Measurements from ENCODE around the gene PCDHB14.
"Not testable (repeated sequence)": the region's sequence is repeated elsewhere in the genome, so short reads cannot be mapped to it uniquely, and the experiment has no call there.

Gene PCDHB14

GRCh38 chr5:141223112-141223783 lies at the start of gene PCDHB14:
Gene PCDHB14 (plus strand): TSS chr5:141223343. CDS start chr5:141223506, 163 bp downstream.
- no peak for DNase-seq

DNA sequence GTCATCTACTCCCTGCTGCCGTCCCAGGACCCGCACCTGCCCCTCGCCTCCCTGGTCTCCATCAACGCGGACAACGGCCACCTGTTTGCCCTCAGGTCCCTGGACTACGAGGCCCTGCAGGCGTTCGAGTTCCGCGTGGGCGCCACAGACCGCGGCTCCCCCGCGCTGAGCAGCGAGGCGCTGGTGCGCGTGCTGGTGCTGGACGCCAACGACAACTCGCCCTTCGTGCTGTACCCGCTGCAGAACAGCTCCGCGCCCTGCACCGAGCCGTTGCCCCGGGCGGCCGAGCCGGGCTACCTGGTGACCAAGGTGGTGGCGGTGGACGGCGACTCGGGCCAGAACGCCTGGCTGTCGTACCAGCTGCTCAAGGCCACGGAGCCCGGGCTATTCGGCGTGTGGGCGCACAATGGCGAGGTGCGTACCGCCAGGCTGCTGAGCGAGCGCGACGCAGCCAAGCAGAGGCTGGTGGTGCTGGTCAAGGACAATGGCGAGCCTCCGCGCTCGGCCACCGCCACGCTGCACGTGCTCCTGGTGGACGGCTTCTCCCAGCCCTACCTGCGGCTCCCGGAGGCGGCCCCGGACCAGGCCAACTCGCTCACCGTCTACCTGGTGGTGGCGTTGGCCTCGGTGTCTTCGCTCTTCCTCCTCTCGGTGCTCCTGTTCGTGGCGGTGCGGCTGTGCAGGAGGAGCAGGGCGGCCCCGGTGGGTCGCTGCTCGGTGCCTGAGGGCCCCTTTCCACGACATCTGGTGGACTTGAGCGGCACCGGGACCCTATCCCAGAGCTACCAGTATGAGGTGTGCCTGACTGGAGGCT lies 48.6 kb upstream of the PCDHB14 start:
- DNase-seq: not testable (repeated sequence)

GRCh38 chr5:141175933-141176332 lies 47.2 kb upstream of the PCDHB14 start:
- DNase-seq: no peak

GRCh38 chr5:141177577-141178191 lies 45.5 kb upstream of the PCDHB14 start, which contains the start of gene PCDHB8:
Gene PCDHB8 (plus strand): TSS chr5:141177790. CDS start chr5:141178035, 245 bp downstream.
- DNase-seq: peak; percentile 23

- DNase-seq: not testable (repeated sequence)
These were observed 43.8 kb upstream of the PCDHB14 start for GRCh38 chr5:141179371-141179770.

DNA sequence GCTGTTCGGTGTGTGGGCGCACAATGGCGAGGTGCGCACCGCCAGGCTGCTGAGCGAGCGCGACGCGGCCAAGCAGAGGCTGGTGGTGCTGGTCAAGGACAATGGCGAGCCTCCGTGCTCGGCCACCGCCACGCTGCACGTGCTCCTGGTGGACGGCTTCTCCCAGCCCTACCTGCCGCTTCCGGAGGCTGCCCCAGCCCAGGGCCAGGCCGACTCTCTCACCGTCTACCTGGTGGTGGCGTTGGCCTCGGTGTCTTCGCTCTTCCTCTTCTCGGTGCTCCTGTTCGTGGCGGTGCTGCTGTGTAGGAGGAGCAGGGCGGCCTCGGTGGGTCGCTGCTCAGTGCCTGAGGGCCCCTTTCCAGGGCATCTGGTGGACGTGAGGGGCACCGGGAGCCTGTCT lies 43.3 kb upstream of the PCDHB14 start:
- not testable (repeated sequence) for DNase-seq

DNA sequence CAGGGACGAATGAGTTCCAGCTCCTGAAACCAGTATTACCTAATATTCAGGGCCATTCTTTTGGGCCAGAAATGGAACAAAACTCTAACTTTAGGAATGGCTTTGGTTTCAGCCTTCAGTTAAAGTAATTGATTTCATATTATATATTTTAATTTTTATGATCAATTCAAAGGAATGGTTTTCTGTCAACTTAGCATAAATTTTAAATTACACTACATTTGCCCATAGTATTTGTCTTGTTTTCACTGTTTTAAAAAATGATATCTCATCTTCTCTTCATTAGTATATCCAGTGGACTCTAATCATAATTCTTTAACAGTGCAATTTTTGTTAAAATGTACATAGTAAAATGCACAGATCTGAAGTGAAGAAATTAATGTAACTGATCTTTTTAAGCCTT lies 42.8 kb upstream of the PCDHB14 start:
- DNase-seq: no peak

DNA sequence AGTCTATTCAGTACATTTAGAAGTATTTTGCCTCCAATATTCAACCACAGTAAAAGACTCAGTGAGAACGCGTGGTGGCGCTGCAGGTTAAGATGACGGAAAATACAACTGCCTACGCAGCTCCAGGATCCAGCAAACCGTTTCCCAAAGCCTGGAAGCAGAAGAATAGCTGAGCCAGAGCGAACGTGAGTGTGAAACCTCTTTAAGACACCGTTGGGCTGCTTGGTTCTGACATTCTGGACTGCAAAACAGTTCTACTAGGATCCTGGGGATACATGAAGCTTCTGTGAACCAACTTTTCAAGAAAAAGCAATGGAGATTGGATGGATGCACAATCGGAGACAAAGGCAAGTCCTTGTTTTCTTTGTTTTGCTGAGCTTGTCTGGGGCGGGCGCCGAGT lies 40.9 kb upstream of the PCDHB14 start, which contains the start of gene PCDHB16:
Gene PCDHB16 (plus strand): TSS at position 140 of the 400 bp plus-strand sequence. CDS start 173 bp downstream, at position 313.
- DNase-seq: no peak

DNA sequence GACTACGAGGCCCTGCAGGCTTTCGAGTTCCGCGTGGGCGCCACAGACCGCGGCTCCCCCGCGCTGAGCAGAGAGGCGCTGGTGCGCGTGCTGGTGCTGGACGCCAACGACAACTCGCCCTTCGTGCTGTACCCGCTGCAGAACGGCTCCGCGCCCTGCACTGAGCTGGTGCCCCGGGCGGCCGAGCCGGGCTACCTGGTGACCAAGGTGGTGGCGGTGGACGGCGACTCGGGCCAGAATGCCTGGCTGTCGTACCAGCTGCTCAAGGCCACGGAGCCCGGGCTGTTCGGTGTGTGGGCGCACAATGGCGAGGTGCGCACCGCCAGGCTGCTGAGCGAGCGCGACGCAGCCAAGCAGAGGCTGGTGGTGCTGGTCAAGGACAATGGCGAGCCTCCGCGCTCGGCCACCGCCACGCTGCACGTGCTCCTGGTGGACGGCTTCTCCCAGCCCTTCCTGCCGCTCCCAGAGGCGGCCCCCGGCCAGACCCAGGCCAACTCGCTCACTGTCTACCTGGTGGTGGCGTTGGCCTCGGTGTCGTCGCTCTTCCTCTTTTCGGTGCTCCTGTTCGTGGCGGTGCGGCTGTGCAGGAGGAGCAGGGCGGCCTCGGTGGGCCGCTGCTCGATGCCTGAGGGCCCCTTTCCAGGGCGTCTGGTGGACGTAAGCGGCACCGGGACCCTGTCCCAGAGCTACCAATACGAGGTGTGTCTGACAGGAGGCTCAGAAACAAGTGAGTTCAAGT lies 38.9 kb upstream of the PCDHB14 start:
- not testable (repeated sequence) for DNase-seq

- peak; percentile 27 for DNase-seq
These were observed 36.1 kb upstream of the PCDHB14 start, which contains the start of gene PCDHB9 for GRCh38 chr5:141186897-141187512. Gene PCDHB9 (plus strand): TSS chr5:141187161. CDS start chr5:141187319, 158 bp downstream.

DNA sequence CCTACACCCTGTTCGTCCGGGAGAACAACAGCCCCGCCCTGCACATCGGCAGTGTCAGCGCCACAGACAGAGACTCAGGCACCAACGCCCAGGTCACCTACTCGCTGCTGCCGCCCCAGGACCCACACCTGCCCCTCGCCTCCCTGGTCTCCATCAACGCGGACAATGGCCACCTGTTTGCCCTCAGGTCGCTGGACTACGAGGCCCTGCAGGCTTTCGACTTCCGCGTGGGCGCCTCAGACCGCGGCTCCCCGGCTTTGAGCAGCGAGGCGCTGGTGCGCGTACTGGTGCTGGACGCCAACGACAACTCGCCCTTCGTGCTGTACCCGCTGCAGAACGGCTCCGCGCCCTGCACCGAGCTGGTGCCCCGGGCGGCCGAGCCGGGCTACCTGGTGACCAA lies 34.5 kb upstream of the PCDHB14 start:
- DNase-seq: not testable (repeated sequence)

- DNase-seq: not testable (repeated sequence)
These were observed 34.0 kb upstream of the PCDHB14 start for GRCh38 chr5:141189131-141189530.

- DNase-seq: no peak
These were observed 30.9 kb upstream of the PCDHB14 start, which contains the start of gene PCDHB10 for GRCh38 chr5:141192110-141192725. Gene PCDHB10 (plus strand): TSS chr5:141192353. CDS start chr5:141192553, 200 bp downstream.

DNA sequence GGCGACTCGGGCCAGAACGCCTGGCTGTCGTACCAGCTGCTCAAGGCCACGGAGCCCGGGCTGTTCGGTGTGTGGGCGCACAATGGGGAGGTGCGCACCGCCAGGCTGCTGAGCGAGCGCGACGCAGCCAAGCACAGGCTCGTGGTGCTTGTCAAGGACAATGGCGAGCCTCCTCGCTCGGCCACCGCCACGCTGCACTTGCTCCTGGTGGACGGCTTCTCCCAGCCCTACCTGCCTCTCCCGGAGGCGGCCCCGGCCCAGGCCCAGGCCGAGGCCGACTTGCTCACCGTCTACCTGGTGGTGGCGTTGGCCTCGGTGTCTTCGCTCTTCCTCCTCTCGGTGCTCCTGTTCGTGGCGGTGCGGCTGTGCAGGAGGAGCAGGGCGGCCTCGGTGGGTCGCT lies 28.8 kb upstream of the PCDHB14 start:
- DNase-seq: not testable (repeated sequence)

GRCh38 chr5:141196363-141196762 lies 26.8 kb upstream of the PCDHB14 start:
- DNase-seq: no peak

DNA sequence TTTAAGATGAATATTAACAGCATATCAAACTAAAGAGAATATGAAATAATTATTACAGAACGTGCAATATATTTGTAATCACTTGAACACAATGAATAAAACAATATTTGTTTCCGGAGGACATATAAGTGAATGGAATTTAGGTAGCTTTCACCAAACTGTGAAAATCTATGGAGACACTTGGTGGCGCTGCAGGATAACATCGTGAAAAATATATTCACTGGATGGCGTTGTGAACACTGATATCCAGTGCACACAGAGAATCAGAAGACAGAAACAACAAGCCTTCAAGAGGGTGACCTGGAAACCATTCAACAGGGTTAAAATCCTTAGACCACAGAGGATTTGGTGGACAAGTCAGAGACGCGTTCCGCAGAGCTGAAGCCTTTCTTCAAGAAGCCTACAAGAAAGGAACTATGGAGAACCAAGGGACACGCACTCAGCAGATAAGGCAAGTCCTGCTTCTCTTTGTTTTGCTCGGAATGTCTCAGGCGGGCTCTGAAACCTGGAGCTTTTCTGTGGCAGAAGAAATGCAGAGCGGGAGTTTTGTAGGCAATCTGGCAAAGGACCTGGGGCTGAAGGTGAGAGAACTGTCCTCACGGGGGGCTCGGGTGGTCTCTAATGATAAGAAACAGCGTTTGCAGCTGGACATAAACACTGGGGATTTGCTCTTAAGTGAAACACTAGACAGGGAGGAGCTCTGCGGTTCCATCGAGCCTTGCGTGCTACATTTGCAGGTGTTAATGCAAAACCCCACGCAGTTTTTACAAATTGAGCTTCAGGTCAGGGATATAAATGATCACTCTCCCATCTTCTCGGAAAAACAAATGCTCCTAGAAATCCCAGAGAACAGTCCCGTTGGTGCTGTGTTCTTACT lies 23.5 kb upstream of the PCDHB14 start, which contains the start of gene PCDHB11:
Gene PCDHB11 (plus strand): TSS at position 269 of the 877 bp plus-strand sequence. CDS start 148 bp downstream, at position 417.
- DNase-seq: peak; percentile 64

DNA sequence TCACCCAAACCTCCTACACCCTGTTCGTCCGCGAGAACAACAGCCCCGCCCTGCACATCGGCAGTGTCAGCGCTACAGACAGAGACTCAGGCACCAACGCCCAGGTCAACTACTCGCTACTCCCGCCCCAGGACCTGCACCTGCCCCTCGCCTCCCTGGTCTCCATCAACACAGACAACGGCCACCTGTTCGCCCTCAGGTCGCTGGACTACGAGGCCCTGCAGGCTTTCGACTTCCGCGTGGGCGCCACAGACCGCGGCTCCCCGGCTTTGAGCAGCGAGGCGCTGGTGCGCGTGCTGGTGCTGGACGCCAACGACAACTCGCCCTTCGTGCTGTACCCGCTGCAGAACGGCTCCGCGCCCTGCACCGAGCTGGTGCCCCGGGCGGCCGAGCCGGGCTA lies 22.0 kb upstream of the PCDHB14 start:
- not testable (repeated sequence) for DNase-seq

DNA sequence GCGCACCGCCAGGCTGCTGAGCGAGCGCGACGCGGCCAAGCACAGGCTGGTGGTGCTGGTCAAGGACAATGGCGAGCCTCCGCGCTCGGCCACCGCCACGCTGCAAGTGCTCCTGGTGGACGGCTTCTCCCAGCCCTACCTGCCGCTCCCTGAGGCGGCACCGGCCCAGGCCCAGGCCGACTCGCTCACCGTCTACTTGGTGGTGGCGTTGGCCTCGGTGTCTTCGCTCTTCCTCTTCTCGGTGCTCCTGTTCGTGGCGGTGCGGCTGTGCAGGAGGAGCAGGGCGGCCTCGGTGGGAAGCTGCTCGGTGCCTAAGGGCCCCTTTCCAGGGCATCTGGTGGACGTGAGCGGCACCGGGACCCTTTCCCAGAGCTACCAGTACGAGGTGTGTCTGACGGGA lies 21.5 kb upstream of the PCDHB14 start:
- not testable (repeated sequence) for DNase-seq

DNA sequence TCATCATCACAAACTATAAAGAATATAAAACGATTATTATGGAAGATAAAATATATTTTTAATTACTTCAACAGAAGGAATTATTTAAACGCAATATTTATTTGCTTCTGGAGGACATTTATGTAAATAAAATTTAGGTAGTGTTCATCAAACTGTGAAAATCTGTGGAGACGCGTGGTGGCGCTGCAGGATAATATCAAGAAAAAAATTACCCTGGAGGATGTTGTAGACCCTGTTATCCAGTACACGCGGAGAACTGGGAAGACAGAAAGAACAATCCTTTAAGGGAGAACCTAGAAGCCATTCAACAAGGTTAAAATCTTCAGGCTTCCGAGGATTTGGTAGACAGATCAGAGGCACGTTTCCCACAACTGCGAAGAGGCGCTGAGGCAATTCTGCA lies 14.7 kb upstream of the PCDHB14 start, which contains the start of gene PCDHB12:
Gene PCDHB12 (plus strand): TSS at position 242 of the 400 bp plus-strand sequence. CDS start 189 bp downstream, outside the sequence.
- DNase-seq: no peak

- not testable (repeated sequence) for DNase-seq
These were observed 12.9 kb upstream of the PCDHB14 start for GRCh38 chr5:141210281-141210680.

Data from NCI-H774 (cell line).